ENCODE measurements around the gene DENND1B.

GRCh38 chr1:197732187-197732586 lies 43.1 kb downstream of the DENND1B start:
- TF ChIP-seq CTCF (IDR thresholded peaks at IDR 0.05) (no peak), POLR2A (IDR thresholded peaks at IDR 0.05) (no peak)
